Renal pelvis (tissue), 4 donors: ENCODE results near the gene COL13A1. TPM values are rescaled to one million over a fixed set of nuclear protein-coding genes. Genes with fewer than 3 reads are reported as not detected.

Experiments used
- DNase-seq: peaks from one replicate; pipeline ENCODE4 v3.0.0-alpha.2; 2013
- polyA plus RNA-seq, 3 donors: library from polyadenylated mRNA; unstranded; fragments of 120-200 nt; gene quantifications; one replicate each; pipeline ENCODE4 v1.2.1, GENCODE V29; 2013; ENCODE audit not compliant: insufficient read length in 3 of 3

COL13A1 gene
- polyA plus RNA-seq, 3 donors, result 29.1 to 29.6 (median 29.6) TPM

DNA sequence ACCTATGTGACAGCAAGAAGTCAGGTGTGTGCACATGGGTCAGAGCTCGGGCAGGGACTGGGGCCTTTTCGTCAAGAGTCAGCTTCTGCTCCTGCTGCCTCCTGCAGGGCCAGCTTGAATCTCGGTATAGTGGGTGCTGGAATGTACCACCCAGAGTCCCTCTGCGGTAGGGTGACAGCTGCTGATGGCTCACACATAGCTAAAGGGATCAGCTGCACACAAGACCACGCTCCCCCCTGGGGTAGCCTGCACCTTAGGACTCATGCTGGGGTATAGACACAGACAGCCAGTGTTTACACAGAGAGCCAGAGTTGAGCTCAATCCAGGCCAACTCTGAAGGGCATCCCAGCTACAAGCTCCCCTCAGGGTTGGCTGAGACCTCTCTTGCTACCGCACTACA lies 14.0 kb upstream of the COL13A1 start:
- DNase-seq, result no peak

DNA sequence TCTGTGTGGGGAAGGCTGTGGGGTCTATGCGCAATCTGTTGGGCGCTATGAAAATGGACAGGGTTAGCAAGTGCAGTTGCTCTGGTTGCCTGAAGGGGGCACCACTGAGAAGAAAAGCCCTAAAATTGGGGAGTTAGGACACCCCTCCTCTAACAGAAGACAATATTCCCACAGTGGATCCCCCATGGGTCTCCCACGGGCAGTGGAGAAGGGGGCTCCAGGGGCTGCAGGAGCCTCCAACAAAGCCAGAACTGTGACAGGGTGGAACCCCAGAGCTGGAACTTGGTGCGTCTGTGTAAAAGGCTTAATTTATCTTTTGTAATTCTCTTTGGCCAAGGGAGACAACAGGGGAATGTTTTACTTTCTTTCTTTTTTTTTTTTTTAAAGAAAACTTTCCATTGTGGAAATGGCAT lies 12.5 kb upstream of the COL13A1 start:
- DNase-seq, result no peak

DNA sequence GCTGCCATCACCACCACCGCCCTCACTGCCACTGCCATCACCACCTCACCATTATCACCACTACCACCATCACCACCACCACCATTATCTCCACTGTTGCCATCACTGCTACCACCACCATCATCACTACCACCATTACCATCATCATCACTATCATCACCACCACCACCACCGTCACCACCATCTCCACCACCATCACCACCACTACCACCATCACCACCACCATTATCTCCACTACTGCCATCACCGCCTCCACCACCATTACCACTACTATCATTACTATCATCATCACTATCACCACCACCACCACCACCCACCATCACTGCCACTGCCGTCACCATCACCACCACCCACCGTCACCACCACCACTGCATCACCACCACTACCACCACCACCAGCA lies 9.9 kb upstream of the COL13A1 start:
- no peak for DNase-seq

DNA sequence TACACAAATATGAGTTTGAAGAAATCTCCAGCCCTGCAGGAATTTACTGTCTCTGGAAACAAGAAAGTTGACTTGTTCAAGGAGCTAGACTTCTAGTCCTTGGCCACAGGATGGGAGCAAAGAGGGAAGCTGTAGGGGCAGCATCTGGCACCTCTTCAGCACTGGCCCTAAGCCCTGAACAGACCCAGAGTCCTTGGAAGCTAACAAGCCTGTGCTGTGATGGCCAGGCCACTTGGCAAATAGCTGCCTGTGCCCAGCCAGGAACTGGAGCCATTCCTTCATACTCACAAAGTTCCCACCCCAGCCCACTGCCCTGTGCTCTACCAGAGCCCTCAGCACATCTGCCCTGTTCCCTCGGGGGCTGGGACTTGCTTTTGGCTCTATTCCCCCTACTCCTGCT lies 9.4 kb upstream of the COL13A1 start:
- no peak for DNase-seq

DNA sequence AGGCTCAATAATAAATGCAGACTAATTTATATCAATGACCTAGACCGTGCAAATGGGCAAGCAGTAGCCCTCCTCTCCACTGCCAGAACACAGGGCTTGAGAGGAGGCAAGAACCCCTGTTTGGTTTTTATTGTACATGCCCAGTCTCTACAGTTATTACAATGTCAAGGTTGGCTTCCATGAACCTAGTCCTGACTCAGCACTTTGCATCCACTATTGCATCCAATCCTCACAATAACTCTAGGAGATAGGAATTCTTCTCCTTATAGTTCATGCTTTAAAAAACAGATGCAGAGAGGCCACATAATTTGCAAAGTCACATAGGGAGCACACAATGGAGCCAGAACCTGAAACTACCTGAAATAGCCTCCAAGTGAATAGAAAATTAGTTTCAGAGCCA lies 7.0 kb upstream of the COL13A1 start:
- DNase-seq, result no peak

DNA sequence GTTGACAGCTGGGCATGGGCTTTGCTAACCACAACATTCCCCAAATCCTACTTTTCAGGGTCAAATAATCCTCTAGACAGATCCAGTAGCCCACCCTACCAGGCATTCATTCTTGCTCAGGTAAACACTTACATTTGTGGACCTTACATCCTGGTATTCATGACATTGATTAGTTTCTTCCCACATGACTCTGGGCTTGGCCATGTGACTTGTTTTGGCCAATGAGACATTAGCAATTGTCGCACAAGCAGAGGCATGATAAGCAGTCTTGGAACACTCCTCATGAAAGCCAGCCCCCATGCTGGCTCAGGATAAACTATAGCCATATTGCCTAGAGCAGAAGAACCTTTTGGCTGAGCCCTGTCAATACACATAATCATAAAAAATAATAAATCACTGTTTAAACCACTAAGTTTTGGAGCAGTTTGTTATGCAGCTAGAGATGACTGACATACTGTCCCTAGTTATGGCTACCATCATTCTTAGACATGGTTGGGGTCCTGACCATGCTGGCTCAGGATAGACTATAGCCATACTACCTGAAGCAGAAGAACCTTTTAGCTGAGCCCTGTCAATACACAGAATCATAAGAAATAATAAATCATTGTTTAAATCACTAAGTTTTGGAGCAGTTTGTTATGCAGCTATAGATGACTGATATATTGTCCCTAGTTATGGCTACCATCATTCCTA lies 6.3 kb upstream of the COL13A1 start:
- no peak for DNase-seq

DNA sequence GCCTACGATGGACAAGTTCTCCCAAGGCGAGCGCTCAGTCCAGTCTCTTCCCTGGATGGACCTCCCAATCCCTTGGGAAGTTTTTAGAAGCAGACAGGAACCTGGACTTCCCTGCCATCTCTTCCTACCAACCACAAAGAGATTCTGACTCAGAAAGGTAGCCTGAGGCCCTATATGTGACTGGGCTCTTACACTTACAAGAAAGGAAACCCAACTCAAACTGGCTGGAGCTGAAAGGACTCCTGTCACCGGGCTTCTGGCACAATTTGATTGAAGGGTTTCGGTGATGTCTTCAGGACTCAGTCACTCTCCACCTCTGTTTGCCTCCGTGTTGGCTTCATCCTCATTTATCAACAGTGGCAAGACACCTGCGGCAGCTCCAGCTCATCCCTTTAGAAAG lies 3.7 kb upstream of the COL13A1 start:
- no peak for DNase-seq

DNA sequence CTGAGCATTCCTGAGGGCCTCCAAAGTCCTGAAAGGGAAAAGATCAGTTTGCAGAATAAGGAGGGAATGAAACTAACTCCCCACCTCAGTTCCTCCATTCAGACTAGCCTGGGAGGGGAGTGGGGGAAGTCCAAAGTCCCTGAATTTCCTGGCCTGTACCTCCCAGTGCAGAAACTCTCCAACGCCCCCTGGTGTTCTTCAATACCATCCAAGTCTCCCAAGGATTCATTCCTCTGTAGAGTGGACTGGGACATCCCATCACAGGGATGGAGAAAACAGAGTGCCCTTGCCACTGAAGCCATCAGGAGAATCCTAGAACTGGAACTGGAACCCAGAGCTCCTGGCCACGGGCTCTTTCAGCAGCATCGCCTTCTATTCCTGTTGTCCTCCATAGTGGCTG lies 1.6 kb upstream of the COL13A1 start:
- DNase-seq, result peak; percentile 76

DNA sequence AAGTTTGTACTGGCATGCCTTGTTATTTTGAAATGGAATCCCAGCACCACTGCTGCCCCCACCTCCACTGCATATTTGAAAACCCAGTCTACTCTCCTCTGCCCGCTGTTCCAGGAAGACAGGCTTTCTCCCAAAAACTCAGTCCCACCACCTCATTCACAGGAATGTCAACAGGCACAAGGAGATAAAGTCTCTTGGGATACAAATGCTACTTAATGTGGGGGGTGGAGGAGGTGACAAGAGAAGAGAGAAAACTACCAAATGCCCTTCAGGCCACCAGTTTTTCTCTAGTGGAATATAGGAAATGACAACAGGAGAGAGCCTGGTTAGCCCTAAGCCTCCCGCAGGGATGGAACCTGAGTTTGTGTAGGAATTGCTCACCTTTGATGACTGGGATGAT lies 1.0 kb upstream of the COL13A1 start:
- DNase-seq, result no peak

DNA sequence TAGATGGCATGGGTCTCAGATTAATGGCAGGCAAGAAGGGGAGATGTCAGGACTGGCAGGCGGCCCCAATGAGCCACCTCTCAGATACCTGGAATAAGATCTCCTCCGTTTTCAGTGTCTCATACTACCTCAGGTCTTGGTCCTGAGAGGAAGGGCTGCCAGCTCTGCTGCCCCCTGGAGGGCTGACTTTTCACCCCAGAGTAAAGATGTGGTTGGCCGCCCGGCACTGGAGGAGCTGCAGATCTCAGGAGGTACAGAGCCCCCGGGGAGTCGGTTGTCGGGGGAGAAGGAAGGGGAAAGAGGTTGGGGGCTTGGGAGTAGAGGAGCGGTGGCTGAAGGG lies 642 bp upstream of the COL13A1 start:
- DNase-seq, result peak; percentile 58

DNA sequence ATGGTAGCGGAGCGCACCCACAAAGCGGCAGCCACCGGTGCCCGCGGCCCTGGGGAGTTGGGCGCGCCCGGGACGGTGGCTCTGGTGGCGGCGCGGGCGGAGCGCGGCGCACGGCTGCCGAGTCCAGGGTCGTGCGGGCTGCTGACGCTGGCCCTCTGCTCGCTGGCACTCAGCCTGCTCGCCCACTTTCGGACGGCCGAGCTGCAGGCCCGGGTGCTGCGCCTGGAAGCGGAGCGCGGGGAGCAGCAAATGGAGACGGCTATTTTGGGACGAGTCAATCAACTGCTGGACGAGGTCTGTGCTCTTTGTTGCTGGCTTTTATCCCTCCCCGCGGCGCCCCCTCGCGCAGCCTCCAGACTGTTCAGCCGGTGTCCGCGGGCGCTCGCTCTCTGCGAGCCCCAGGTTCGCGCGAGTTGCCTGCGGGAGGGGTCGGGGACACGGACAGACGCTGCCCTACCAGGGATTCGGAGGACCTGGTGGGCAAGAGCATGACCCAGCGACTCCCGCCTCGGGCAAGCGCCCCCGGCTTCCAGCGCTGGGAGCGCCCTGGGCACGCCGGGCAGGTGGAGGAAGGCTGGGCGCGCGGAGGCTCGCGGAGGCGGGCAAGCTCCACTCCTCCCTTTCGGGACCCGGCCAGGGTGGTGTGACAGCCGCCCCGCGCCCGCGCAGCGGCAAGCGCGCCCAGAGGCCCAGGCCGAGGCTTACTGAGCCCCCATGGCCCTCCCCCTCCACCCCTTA lies 887 bp downstream of the COL13A1 start:
- DNase-seq, result peak; percentile 52

DNA sequence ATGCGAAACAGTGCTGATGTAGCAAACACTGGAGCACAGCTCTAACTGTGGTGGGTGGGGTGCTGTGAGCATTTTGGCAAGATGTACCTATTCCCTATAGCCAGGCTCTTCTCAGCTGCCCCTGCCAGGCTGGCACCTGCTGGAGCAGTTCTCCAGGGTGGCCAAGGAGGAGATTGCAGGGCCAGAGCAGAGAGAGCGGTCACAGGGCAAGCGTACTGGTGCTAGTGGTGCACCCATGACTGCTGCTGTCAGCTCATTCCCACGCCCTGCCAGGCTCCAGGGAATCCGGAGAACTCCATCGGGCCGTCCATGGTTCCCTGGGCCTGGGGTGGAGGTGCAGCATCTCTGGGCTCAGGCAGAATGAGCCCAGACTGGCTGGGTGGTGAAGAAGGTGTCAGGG lies 2.1 kb downstream of the COL13A1 start:
- DNase-seq, result no peak

DNA sequence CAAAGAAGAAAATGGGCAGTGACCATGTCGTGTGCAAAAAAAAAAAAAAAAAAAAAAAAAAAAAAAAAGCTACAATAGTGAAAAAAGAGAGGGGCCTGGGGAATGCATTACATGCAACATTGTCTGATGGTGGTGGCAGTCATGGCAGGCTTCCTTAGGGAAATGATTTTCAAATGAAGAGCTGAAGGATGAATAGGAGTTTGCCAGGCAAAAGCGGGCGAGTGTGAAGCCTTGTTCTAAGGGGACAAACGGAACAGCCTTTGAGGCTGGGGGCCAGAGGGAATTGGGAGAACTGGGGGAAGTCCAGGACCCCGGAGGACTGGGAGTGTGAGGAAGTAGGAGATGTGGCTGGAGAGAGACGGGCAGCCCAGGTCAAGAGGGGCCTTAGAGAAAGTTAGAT lies 3.1 kb downstream of the COL13A1 start:
- no peak for DNase-seq

DNA sequence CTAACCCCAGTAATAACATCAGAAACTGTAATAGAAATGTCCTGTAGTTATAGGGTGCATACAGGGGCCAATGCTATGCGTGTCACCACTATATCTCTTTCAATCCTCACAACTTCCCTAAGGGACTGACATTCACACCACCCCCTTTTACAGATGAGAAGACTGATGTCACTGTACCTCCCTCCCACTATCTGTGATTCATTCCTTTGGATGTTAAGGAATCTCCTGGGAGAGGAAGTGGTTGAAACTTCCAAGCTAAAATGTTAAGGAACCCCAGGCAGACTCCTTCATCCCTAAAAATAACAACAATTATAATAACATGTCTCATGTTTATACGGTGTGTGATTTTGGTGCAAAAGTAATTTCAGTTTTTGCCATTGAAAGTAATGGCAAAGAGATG lies 5.4 kb downstream of the COL13A1 start:
- DNase-seq, result no peak

DNA sequence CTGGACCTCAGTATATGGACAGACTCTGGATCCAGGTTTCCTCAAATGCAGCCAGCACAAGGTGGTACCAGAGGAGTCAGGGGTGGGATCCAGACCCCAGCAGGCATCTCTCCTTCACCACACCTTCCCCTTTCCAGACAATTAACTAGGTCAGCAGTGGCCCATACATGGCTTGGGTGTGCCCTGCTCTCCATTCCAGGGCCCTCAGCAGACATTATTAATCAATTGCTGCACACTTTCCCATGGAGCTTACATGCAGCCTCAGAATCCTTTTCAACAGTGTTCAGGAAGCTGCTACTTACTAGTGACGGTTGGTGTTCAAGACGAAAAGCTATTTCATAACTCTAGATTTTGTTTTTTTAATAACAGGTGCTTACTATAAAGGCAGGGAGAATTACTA lies 6.0 kb downstream of the COL13A1 start:
- DNase-seq, result no peak

DNA sequence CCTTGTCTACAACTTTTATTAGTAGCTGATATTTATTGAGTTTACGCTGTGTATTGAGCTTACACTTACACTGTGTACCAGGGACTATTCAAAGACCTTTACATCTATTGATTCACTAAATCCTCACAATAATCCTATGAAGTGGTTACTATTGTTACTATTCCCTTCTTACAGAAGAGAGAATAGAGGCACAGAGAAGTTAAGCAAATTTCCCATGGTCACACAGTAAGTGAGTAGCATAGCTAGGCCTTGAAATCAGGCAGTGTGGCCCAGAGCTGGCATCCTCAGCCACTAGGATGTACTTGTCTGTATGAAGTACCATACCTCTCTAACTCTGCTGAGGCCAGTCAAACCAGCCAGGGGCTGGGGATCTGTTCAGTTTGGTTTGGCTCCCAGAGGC lies 7.6 kb downstream of the COL13A1 start:
- DNase-seq, result no peak

DNA sequence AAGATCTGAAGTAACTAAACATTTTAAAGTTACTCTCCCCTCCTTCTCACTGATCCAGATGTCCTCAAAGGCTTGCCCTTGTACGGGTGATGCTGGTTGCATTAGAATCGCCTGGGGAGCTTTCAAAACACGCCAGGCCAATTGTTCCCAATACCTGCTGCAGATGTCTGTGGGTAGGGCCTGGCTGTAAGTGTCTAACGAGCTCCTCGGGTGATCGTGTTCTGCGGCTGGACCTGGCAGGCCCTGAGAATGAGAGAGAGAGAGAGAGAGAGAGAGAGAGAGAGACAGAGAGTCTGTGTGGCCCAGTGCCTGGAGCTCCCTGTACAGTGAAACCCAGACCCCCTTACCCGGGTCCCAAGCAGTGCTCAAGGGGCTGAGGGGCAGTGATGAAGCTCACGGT lies 8.4 kb downstream of the COL13A1 start:
- no peak for DNase-seq

DNA sequence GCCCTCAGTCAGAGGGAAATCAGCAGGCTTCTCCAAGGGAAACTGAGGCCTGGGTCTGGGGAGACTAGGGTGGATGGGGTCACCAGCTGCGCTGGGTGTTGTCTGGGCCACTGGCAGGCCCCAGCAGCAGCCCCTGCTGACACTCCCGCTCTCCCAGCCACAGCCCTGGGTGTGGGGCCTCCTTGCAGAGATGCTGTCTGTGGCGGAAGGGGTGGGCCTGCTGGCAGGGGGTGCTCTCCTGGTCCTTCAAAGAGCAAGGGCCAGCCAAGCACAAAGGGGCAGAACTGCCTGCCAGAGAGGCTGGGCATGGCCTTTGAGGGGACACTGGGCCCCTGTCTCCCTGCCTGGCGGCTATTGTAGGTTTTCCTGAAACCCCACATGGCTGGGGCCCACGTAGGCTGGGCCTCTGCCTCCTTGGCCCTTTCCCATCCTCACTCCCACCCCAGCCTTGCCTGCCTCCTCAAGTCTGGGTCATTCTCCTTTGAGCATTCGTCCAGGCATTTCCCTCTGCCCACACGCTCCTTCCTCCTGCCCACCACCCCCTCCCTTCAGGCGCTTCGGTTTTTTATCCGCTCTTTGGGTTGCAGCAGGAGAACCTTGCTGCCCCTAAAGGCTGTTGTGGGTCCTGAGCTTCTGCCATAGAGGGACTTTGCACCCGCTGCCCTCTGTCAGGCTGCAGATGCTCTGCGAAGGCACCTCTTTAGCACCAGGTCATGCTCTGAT lies 9.1 kb downstream of the COL13A1 start:
- DNase-seq, result no peak

DNA sequence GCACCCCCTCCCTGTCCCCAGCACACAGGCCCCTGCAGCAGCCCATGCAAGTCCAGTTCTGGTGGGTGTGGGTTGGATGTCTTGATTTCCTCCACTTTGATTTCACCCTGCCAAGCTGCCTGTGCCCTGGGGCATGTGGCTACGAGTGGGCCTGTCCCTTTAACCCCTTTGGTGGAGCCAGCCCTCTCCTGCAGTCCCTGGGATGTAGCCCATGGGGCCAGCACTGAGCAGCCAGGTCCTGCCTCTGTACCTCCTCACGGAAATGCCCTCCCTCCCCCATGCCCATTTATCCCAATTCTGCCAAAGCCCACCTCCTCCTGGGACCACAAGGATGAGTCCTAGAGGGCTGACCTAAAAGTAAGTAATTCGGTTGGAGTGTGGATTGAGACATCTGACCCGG lies 11.9 kb downstream of the COL13A1 start:
- no peak for DNase-seq

DNA sequence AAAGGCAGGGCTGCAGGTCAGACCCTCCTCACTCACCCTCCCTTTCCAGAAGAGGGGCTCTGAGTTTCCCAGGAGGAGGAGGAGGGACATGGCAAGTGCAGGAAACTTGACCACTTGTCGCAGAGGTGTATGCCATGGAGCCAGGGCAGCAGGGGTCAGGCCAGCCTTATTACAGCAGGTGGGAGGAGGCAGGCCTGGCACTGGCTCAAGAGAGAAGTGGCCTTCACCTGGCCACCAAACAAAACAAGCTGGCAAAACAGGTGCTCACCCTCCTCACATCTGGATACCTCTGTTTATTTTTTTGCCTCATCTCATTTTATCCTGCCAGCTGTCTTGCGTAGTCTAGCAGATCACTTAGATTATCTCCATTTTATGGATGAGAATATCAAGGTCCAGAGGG lies 12.5 kb downstream of the COL13A1 start:
- no peak for DNase-seq

DNA sequence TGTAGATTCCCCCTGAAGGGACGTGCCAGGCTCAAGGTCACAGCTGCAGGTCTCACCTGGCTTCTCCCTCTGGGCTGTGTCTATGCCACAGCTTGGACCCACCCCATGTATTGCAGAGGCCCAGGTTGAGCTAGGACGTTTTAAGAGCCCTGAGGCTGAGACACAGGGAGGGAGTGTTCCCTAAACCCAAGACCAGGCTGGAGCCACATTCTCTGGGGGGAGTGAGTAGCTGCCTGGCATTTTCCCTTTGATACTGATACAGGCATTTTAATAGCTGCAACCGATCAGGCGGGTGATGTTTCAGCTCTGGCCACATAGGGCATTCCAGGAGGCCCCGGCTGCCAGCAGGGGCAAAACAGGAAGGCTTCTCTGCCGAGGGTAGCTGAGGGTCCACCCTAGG lies 13.4 kb downstream of the COL13A1 start:
- peak; percentile 67 for DNase-seq

DNA sequence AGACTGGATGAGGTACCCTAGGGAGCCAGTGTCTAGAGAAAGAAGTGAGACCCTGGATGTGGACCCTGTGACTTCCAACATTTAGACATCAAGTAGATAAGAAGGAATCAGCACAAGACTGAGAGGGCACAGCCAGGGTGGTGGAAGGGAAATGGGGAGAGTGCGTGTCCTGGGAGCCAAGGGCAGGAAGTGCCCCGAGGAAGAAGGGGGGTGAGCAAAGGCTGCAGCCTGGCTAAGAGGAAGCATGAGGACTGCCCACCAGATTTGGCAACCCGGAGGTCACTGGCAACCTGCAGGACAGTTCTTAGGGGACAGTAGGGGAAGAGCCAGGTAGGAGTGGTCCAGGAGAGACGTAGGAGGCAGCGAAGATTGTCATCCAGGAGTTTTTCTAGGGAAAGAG lies 14.8 kb downstream of the COL13A1 start:
- no peak for DNase-seq

DNA sequence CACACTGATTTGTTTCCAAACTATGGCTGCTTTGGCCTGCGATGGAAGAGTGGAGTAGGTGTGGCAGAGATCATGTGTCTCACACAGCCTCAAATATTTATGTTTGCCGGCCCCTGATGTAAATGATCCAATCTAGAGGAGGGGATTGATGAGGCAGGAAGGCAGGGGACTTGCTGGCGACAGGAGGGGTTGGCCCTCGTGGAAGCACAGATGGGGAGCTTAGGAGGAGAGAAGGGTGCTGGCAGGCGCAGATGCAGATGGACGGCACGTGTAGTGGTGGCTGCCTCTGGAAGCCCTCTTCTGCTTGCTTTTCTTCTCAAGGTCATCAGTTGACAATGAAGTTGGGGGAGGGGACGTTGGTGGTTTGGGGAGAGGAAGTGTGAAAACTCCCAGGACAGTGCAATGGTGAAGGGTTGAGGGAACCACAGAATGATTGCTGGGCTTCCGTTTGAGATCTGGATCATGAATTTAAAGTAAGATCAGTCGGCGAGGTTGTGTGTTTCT lies 15.4 kb downstream of the COL13A1 start:
- no peak for DNase-seq
